ENCODE data around the gene ALG12.
A peak's percentile ranks its signal among the peaks of the same experiment; 100 is the strongest.

The ALG12 gene

DNA sequence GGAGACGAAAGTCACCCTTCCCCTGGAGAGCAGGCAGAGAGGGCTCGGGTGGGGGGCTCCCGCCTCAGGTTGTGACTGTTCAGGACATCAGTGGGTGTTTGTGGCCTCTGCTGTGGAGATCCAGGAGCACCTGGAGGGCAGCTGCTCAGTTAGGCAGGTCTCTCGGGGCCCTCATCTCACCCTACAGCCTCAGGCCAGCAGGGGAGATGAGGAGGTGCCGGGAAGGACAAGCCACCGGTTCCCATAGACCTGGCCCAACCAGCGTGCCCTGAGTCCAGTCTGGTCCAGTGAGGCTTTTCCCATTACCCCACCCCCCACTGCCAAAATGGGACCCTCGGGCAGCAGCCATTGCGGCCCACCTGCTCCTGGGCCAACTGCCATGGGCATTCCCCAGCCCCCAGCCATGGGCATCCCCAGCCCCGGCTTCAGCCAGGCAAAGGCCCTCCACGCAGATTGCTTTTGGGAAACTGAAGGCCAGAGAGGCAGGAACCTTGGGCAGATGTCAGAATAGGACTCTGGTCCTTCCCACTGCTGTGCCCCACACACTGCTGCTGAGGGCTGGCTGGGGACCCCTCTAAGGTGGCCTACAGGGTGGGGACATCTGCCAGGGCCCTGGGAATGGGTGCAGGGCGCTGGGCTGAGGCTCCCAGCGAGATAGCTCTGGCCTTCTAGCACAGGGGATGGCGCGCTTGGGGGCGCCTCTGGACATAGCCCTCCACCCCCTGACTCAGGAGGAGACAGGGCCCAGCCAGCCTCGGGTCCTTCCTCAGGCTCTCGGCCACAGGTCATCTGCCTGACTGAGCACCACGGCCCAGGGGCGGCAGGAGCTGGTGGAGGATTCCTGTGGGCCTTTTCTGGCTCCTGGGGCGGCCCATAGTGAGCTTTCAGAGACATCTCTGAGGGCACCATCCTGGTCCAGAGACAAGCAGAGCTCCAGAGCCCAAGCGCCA, 47.1 kb upstream of the ALG12 start:
- H3K4me1 ChIP-seq (ENCODE audit: control insufficient read depth, low read depth, low read length) = peaks cover 2% of the 10 kb centered on the region
- H3K4me3 ChIP-seq (ENCODE audit: low read length) = no peak overlapping the region
- peaks cover 2% of the 10 kb centered on the region for H3K79me1 ChIP-seq (ENCODE audit: low read length)
- peaks cover 4% of the 10 kb centered on the region for H3K79me2 ChIP-seq (ENCODE audit: control insufficient read depth, insufficient read depth, low read length)
- H2BK15ac ChIP-seq (replicated peaks; ENCODE audit: low read depth) = no peak overlapping the region
- H3K56ac ChIP-seq (ENCODE audit: low read length) = no peak overlapping the region
- no peak overlapping the region for H4K8ac ChIP-seq (ENCODE audit: low read depth, low read length)
- no peak for DNase-seq
- no peak overlapping the region for H4K5ac ChIP-seq (ENCODE audit: low read length)
- no peak overlapping the region for H2AK5ac ChIP-seq (ENCODE audit: low read length)
- H3K4ac ChIP-seq (ENCODE audit: low read depth, low read length) = no peak overlapping the region
- H2BK5ac ChIP-seq (ENCODE audit: low read length) = no peak overlapping the region
- no CpG with 5 or more reads among the region's 22 CpGs for WGBS (ENCODE audit: extremely low coverage, insufficient coverage, low lambda C conversion rate)
- no peak overlapping the region for H3K9ac ChIP-seq (ENCODE audit: low read length)
- no peak overlapping the region for H2BK120ac ChIP-seq (ENCODE audit: low read depth, low read length)
- no peaks in the 10 kb centered on the region for H3K27me3 ChIP-seq (ENCODE audit: insufficient read depth, low read length, poor library complexity)
- H3K36me3 ChIP-seq (ENCODE audit: control insufficient read depth, insufficient read depth, low read length) = no peaks in the 10 kb centered on the region
- no peak overlapping the region for H3K18ac ChIP-seq (ENCODE audit: low read length)
- H3K27ac ChIP-seq (ENCODE audit: low read depth, low read length) = no peak overlapping the region
- H3K23ac ChIP-seq (ENCODE audit: low read length) = no peak overlapping the region
- H3K4me2 ChIP-seq (ENCODE audit: low read length) = no peak overlapping the region

DNA sequence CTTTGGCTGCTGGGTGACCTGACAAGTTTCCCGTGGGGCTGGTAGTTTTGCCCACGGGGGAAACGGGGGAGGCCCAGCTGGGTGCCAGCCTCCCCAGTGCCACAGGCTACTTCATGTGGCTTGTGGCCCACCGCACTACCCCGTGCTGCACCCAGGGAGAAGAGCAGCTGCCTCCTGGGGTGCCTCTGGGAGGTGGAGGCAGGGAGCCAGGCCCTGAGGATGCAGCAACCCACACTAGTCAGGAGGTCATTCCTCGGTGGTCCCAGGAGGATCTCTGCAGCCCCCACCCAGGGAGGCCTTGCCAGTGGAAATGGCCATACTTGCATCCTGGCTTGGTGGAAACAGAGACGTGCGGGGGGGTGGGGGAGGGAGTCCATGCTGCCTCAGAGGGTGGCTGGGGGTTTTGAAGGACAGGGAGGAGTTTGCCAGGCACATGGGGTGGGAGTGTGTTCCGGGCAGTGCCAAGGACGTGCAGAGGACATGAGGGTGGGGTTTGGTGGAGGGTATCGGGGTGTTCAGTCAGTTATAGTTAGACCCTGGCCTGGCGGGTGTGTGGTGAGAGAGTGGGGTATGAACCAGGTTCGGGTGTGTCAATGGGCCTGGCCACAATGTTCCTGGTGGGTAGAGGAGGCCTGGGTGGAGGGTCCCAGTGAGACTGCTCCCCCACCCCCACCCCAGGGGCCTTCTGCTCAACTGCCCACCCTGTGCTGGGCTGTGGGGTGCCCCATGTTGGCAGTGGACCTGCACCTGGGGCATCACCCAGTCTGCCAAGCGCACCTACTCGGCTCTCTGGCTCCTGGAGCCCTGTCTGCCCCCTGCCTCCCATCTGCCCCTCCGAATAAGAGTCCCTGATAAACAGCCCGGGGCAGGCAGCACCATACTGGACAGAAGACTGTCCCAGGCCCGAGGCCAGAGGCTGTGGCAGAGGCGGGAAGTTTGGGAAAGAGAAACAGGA, 46.2 kb upstream of the ALG12 start:
- H4K8ac ChIP-seq (ENCODE audit: low read depth, low read length) = no peak overlapping the region
- no peak overlapping the region for H3K56ac ChIP-seq (ENCODE audit: low read length)
- H2BK120ac ChIP-seq (ENCODE audit: low read depth, low read length) = no peak overlapping the region
- no peak overlapping the region for H4K5ac ChIP-seq (ENCODE audit: low read length)
- H3K4me1 ChIP-seq (ENCODE audit: control insufficient read depth, low read depth, low read length) = peaks cover 2% of the 10 kb centered on the region
- H3K4ac ChIP-seq (ENCODE audit: low read depth, low read length) = no peak overlapping the region
- no peak overlapping the region for H2AK5ac ChIP-seq (ENCODE audit: low read length)
- DNase-seq = no peak
- H3K27ac ChIP-seq (ENCODE audit: low read depth, low read length) = no peak overlapping the region
- H2BK5ac ChIP-seq (ENCODE audit: low read length) = no peak overlapping the region
- H3K9ac ChIP-seq (ENCODE audit: low read length) = no peak overlapping the region
- H3K4me3 ChIP-seq (ENCODE audit: low read length) = no peak overlapping the region
- H3K79me2 ChIP-seq (ENCODE audit: control insufficient read depth, insufficient read depth, low read length) = peaks cover 4% of the 10 kb centered on the region
- no peak overlapping the region for H2BK15ac ChIP-seq (replicated peaks; ENCODE audit: low read depth)
- H3K79me1 ChIP-seq (ENCODE audit: low read length) = peaks cover 2% of the 10 kb centered on the region
- H3K4me2 ChIP-seq (ENCODE audit: low read length) = no peak overlapping the region
- no peak overlapping the region for H3K23ac ChIP-seq (ENCODE audit: low read length)
- H3K27me3 ChIP-seq (ENCODE audit: insufficient read depth, low read length, poor library complexity) = no peaks in the 10 kb centered on the region
- no CpG with 5 or more reads among the region's 19 CpGs for WGBS (ENCODE audit: extremely low coverage, insufficient coverage, low lambda C conversion rate)
- no peak overlapping the region for H3K18ac ChIP-seq (ENCODE audit: low read length)
- H3K36me3 ChIP-seq (ENCODE audit: control insufficient read depth, insufficient read depth, low read length) = no peaks in the 10 kb centered on the region

DNA sequence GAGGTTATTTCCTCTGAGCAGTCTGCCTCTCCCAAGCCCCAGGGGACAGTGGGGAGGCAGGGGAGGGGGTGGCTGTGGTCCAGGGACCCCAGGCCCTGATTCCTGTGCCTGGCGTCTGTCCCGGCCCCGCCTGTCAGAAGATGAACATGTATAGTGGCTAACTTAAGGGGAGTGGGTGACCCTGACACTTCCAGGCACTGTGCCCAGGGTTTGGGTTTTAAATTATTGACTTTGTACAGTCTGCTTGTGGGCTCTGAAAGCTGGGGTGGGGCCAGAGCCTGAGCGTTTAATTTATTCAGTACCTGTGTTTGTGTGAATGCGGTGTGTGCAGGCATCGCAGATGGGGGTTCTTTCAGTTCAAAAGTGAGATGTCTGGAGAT, 45.4 kb upstream of the ALG12 start:
- no peak overlapping the region for H3K56ac ChIP-seq (ENCODE audit: low read length)
- no peak overlapping the region for H2AK5ac ChIP-seq (ENCODE audit: low read length)
- no CpG with 5 or more reads among the region's 6 CpGs for WGBS (ENCODE audit: extremely low coverage, insufficient coverage, low lambda C conversion rate)
- no peak overlapping the region for H3K18ac ChIP-seq (ENCODE audit: low read length)
- no peak overlapping the region for H2BK15ac ChIP-seq (replicated peaks; ENCODE audit: low read depth)
- no peak overlapping the region for H4K8ac ChIP-seq (ENCODE audit: low read depth, low read length)
- no peak for DNase-seq
- H3K9ac ChIP-seq (ENCODE audit: low read length) = no peak overlapping the region
- H3K4me1 ChIP-seq (ENCODE audit: control insufficient read depth, low read depth, low read length) = peaks cover 2% of the 10 kb centered on the region
- H2BK120ac ChIP-seq (ENCODE audit: low read depth, low read length) = no peak overlapping the region
- H3K27me3 ChIP-seq (ENCODE audit: insufficient read depth, low read length, poor library complexity) = no peaks in the 10 kb centered on the region
- no peak overlapping the region for H3K4me3 ChIP-seq (ENCODE audit: low read length)
- H3K4ac ChIP-seq (ENCODE audit: low read depth, low read length) = no peak overlapping the region
- no peak overlapping the region for H2BK5ac ChIP-seq (ENCODE audit: low read length)
- no peak overlapping the region for H4K5ac ChIP-seq (ENCODE audit: low read length)
- no peak overlapping the region for H3K27ac ChIP-seq (ENCODE audit: low read depth, low read length)
- H3K23ac ChIP-seq (ENCODE audit: low read length) = no peak overlapping the region
- no peak overlapping the region for H3K4me2 ChIP-seq (ENCODE audit: low read length)
- no peaks in the 10 kb centered on the region for H3K36me3 ChIP-seq (ENCODE audit: control insufficient read depth, insufficient read depth, low read length)
- peaks cover 4% of the 10 kb centered on the region for H3K79me2 ChIP-seq (ENCODE audit: control insufficient read depth, insufficient read depth, low read length)
- peaks cover 2% of the 10 kb centered on the region for H3K79me1 ChIP-seq (ENCODE audit: low read length)

DNA sequence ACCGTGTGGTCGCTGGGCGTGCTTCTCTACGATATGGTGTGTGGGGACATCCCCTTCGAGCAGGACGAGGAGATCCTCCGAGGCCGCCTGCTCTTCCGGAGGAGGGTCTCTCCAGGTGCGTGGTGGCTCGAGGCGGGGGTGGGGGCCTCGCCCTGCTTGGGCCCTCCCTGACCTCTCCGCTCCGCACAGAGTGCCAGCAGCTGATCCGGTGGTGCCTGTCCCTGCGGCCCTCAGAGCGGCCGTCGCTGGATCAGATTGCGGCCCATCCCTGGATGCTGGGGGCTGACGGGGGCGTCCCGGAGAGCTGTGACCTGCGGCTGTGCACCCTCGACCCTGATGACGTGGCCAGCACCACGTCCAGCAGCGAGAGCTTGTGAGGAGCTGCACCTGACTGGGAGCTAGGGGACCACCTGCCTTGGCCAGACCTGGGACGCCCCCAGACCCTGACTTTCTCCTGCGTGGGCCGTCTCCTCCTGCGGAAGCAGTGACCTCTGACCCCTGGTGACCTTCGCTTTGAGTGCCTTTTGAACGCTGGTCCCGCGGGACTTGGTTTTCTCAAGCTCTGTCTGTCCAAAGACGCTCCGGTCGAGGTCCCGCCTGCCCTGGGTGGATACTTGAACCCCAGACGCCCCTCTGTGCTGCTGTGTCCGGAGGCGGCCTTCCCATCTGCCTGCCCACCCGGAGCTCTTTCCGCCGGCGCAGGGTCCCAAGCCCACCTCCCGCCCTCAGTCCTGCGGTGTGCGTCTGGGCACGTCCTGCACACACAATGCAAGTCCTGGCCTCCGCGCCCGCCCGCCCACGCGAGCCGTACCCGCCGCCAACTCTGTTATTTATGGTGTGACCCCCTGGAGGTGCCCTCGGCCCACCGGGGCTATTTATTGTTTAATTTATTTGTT, 44.8 kb upstream of the ALG12 start:
- no peak overlapping the region for H3K4me3 ChIP-seq (ENCODE audit: low read length)
- H3K18ac ChIP-seq (ENCODE audit: low read length) = no peak overlapping the region
- H3K23ac ChIP-seq (ENCODE audit: low read length) = no peak overlapping the region
- H3K4me1 ChIP-seq (ENCODE audit: control insufficient read depth, low read depth, low read length) = peaks cover 2% of the 10 kb centered on the region
- H3K27ac ChIP-seq (ENCODE audit: low read depth, low read length) = no peak overlapping the region
- H2BK5ac ChIP-seq (ENCODE audit: low read length) = no peak overlapping the region
- H2BK15ac ChIP-seq (replicated peaks; ENCODE audit: low read depth) = no peak overlapping the region
- no peak overlapping the region for H3K4ac ChIP-seq (ENCODE audit: low read depth, low read length)
- no peaks in the 10 kb centered on the region for H3K36me3 ChIP-seq (ENCODE audit: control insufficient read depth, insufficient read depth, low read length)
- no peaks in the 10 kb centered on the region for H3K27me3 ChIP-seq (ENCODE audit: insufficient read depth, low read length, poor library complexity)
- H2AK5ac ChIP-seq (ENCODE audit: low read length) = no peak overlapping the region
- DNase-seq = no peak
- peaks cover 4% of the 10 kb centered on the region for H3K79me2 ChIP-seq (ENCODE audit: control insufficient read depth, insufficient read depth, low read length)
- no peak overlapping the region for H2BK120ac ChIP-seq (ENCODE audit: low read depth, low read length)
- no peak overlapping the region for H4K5ac ChIP-seq (ENCODE audit: low read length)
- peak overlapping the region; percentile 86 for H3K56ac ChIP-seq (ENCODE audit: low read length)
- WGBS (ENCODE audit: extremely low coverage, insufficient coverage, low lambda C conversion rate) = no CpG with 5 or more reads among the region's 63 CpGs
- peak overlapping the region; percentile 67 for H3K9ac ChIP-seq (ENCODE audit: low read length)
- peaks cover 2% of the 10 kb centered on the region for H3K79me1 ChIP-seq (ENCODE audit: low read length)
- H3K4me2 ChIP-seq (ENCODE audit: low read length) = peak overlapping the region; percentile 26
- H4K8ac ChIP-seq (ENCODE audit: low read depth, low read length) = no peak overlapping the region

DNA sequence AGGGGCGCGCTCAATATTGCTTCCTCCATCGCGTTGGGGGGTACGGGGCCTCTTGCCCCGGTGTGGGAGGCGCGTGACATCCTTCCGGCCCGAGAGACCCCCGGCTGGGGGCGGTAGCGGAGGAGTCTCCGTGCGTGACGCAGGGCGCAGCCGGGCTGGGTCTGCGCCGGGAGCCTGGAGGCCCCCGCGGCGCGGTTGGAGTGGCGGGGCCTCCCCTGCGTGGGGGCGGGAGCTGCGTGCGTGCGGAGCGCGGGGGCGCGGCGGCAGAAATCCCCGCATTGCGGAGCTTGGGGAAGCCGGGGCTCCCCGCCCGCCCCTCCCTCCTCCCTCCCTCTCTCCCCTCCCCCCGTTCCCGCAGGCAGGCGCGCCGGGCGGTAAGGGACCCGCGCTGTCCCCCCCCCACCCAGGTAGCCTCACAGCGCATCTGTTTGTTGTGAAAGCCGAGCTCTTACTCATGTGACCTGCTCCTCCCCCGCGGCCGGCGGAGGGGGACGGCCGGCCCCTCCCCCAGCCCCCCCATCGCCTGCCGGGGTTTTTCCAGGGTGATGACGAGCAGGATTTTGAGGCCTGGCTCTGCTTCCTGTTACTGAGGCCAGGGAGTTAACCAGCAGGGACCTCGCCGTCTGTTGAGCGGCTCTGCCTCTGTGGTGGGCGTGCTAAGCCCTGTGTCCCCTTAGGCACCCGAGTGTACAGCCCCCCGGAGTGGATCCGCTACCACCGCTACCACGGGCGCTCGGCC, 43.9 kb upstream of the ALG12 start:
- Histone ChIP-seq H3K27ac (ENCODE audit: low read depth, low read length) (no peak overlapping the region), H2BK15ac (replicated peaks; ENCODE audit: low read depth) (no peak overlapping the region), H3K9ac (ENCODE audit: low read length) (peak overlapping the region; percentile 87)

More for the DNA sequence above, 43.9 kb upstream of the ALG12 start:
- no CpG with 5 or more reads among the region's 70 CpGs for WGBS (ENCODE audit: extremely low coverage, insufficient coverage, low lambda C conversion rate)
- Histone ChIP-seq H3K27me3 (ENCODE audit: insufficient read depth, low read length, poor library complexity) (no peaks in the 10 kb centered on the region), H4K8ac (ENCODE audit: low read depth, low read length) (no peak overlapping the region), H2AK5ac (ENCODE audit: low read length) (no peak overlapping the region), H2BK5ac (ENCODE audit: low read length) (no peak overlapping the region), H3K4me3 (ENCODE audit: low read length) (peak overlapping the region; percentile 68), H3K4ac (ENCODE audit: low read depth, low read length) (no peak overlapping the region), H2BK120ac (ENCODE audit: low read depth, low read length) (no peak overlapping the region), H3K4me2 (ENCODE audit: low read length) (peak overlapping the region; percentile 98), H3K4me1 (ENCODE audit: control insufficient read depth, low read depth, low read length) (peaks cover 2% of the 10 kb centered on the region), H3K79me2 (ENCODE audit: control insufficient read depth, insufficient read depth, low read length) (peaks cover 4% of the 10 kb centered on the region), H3K36me3 (ENCODE audit: control insufficient read depth, insufficient read depth, low read length) (no peaks in the 10 kb centered on the region), H3K18ac (ENCODE audit: low read length) (peak overlapping the region; percentile 4), H4K5ac (ENCODE audit: low read length) (no peak overlapping the region), H3K56ac (ENCODE audit: low read length) (peak overlapping the region; percentile 93), H3K23ac (ENCODE audit: low read length) (no peak overlapping the region), H3K79me1 (ENCODE audit: low read length) (peaks cover 2% of the 10 kb centered on the region)
- peak; percentile 92 for DNase-seq
